AG20443 (cell line): ENCODE data around the gene ASCL3.
"Not testable (repeated sequence)": the region's sequence is repeated elsewhere in the genome, so short reads cannot be mapped to it uniquely, and the experiment has no call there.

Experiments
- DNase-seq: peaks from one replicate; pipeline ENCODE4 v3.0.0; 2012; ENCODE audit warnings: low spot score, mixed read lengths

Gene ASCL3

DNA sequence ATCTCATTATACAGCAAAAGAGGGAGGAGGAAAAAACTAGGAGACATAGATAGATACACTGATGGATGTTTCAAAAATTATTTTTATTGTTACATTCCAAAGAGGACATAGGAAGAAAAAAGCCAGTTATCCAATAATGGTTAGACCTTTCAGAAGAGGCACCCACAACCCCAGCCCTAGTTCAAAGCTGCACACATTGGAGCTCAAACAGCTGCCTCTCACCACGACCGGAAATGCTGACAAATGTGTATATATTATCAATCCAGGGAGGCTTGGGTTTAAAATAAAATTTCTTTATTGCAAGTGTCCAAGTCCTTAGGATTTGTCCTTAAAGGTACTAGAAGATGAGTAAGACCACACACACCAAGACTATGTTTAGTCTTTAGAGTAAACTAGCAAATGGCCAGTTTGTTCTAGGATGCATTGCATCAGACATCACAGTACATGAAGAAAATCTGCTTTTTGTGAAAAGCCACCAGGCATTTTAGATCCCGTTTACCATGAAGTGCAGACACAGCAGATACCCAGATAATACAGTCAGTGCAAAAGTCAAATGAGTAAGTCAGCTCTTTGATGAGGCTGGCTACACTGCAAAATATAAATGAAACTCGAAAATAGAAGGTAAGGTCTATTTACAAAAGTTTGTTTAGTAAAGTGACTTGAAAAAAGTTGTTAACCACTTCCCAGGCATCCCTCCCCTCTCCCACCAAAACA lies 4.6 kb upstream of the ASCL3 start:
- no peak for DNase-seq

DNA sequence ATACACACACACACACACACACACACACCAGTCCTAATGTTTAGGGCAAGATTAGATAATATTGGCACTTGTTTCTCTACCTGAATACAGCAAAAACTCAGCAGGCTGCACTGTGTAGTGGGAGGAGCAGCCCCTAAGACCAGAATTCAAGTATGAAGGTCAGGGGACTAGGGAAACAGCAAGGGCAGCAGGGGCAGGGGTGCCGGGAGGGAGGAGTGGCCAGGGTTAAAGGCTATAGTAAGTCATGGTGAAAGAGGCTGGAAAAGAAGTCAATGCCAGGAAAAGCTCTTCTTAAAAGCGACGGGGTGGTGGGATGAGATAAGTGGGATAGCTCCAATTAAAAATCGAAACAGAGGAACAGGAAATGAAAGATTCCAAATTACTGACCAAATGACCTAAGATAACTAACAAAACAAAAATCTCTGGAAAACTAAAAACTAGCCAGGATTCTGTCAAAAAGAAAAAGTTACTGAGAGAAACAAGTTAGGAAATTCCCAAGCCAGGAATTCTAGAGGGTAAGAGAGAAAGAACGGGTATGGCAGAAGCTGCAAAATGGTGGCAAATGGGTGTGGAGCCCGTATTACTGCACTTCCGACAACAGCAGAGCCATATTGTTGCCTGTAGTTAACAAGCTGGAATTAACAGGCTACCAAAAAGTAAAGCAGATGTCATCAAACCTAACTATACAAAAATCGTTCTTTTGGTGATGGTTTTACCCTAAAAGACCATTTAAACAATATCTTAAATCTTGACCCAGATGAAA lies 1.3 kb downstream of the ASCL3 start:
- no peak for DNase-seq

- DNase-seq, result no peak
Observed at GRCh38 chr11:8937659-8938058, 5.2 kb downstream of the ASCL3 start.

GRCh38 chr11:8937159-8937558 lies 5.7 kb downstream of the ASCL3 start:
- DNase-seq, result no peak

- DNase-seq, result not testable (repeated sequence)
Observed at GRCh38 chr11:8935789-8936188, 7.0 kb downstream of the ASCL3 start.

- DNase-seq, result peak; percentile 77
Observed at GRCh38 chr11:8934742-8935488, 7.9 kb downstream of the ASCL3 start.

GRCh38 chr11:8933931-8934330 lies 8.9 kb downstream of the ASCL3 start:
- DNase-seq, result no peak

GRCh38 chr11:8932564-8933180 lies 10.1 kb downstream of the ASCL3 start, which contains the start of gene C11orf16:
TSS of gene C11orf16 (minus strand) at chr11:8932947. CDS start at chr11:8932308, 639 bp downstream.
- no peak for DNase-seq

DNA sequence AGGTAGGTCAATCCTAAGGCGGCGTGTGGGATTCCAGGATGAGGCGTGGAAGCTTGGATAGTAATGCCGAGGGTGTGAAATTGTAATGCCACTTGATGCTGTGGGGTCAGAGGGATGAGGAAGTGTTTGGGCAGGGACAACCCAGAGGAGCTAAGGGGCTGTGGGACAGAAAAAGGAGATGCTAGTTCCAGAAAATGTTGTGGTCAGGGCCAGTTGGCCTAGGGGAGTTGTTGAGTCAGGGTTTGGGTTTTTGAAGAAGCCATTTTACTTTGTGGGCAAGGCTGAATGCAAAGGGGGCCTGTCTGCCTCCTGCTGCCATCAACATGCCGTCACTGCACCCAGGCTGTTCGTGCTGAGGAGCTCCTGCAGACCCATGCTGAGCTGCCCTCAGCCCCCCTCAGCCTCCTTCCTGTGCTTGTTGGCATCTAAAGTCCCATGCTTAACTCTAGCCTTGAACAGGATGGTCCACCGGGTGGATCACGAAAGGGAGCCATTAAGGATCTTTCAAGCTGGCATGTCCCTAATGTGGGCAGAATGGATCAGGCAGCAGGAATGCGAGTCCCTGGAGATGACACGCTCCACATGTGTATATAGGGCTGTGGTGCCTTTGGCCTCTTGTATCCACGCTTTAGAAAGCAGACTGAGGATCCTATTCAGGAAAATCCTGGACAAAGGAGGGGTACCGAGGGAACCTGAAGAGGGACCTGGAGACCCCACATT lies 12.2 kb downstream of the ASCL3 start:
- DNase-seq, result no peak

DNA sequence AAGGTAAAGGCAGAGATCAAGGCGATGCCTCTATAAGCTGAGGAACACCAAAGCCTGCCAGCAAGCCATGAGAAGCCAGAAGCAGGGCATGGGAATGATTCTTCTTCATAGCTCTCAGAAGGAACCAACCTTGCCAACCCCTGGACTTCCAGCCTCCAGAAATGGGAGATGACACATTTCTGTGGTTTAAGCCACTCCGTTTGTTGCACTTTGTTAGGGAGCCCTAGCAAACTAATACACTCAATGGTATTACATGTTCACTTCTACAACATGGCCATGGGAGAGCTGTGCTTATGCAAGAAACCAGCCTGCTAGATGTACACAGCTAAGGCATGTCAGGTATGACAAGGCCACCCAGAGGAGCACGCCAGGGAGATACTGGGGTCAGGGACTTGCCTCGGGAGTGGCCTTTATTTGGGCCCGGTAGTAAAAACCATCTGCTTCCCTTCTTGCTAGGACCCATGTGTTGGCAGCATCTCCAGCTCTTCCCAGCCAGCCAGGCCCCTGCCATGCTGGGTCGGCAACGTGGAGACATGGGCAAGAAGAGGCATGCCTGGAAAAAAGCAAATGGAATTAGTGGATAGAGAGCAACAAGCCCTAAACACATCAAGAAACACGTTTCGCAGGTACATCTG lies 13.7 kb downstream of the ASCL3 start:
- peak; percentile 37 for DNase-seq

DNA sequence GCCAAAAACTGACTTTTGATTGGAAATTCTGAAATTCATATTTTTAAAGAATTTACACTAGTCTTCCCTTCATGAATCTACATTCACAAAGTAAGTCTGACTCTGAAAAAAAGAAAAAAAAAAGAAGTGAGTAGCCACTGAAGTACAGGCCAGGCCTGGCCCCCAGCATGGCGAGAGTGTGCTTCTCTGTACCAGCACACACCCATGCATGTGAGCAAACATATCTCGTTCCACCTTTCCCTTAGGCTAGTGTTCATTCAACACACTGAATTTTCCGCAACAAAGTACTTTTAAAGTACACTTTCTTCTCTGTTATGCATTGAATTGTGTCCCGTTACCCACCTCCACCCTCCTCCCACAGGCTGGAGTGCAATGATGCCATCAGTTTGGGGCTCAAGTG lies 14.6 kb downstream of the ASCL3 start:
- DNase-seq, result no peak

DNA sequence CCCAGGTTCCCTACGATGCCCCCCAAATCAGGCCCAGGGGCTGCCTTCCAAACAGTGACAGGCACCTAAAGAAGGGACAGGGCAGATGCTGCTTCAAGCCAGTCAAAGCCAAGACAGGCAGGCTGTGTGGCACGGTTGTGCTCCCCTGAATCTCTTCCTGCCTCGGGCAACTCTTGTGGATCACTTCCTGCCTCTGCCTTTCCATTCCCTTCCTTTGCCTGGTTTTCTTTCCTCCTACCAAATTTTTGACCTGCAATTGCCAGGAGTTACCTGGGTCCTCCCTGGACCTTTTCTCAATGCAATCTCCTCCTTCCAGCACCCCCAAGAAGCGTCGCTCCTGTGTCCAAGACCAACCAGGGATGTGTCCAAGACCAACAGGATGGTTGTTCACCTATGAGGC lies 15.6 kb downstream of the ASCL3 start:
- no peak for DNase-seq

DNA sequence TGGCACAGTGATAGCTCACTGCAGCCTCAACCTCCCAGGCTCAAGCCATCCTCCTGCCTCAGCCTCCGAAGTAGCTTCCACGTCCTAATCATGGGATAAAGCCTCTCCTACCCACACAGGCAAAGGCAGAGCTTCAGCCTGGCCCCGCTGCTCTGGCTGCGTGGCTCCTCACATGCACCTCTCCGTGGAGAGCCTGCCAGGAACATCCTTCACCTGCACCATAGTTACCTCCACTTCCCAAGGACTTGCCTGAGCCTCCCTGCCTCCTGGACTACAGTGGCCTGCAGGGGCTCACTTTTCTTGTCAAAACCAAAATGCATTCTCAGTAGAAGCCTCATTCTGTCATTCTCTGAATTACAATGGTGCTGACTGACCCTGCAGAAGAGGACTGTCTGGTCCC lies 16.6 kb downstream of the ASCL3 start:
- DNase-seq, result no peak

DNA sequence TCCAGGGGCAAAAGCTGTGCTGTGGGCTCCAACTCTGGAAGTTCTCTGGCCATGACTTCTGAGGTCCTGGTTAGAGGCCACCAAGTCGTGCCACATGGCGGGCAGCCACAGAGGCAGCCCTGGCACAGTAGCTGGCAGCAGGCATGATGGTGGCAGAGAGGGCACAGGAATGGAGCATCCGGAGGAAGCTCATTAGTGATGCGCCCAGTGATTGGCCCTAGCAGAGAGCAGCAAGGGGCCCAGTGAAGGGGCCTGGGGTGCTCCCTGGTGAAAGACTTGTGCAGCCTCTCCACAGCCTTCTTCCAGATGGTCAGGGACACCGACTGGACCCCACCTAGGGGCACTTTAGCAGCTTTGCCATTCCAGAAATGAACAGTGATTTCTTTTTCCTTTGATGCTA lies 17.1 kb downstream of the ASCL3 start:
- DNase-seq, result no peak

GRCh38 chr11:8922691-8923090 lies 20.1 kb downstream of the ASCL3 start:
- no peak for DNase-seq

DNA sequence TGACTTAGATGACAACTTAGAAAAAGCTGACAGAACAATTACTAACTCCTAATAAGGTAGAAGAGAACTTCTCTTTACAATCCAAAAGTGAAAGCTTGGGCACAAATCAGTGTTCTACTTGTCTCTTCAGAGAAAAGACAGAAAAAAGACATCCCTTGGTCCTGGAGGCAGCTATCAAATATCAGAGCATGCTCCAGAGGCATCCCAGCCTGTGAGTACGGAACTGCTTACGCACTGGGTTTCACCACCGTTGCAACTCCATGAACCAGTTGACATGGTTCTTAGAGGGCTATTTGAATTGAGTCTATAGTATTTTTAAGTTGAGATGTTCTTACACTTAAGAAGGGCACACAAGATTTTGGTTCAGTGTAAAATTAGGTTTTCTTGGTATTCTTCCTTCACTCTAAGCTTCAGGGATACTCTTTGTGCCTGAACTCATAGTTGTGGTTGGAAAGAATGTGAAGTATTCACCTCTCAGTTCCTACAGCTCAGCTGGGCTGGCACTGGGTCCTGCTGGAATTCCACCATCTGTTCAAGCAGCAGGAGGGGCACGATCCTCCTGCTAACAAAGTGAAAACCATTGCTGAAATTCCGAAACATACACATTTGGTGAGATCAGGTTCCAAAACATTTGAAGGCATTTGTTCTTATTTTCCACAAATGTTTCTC lies 25.5 kb downstream of the ASCL3 start:
- peak; percentile 89 for DNase-seq

GRCh38 chr11:8914661-8915018 lies 28.2 kb downstream of the ASCL3 start:
- DNase-seq, result no peak

DNA sequence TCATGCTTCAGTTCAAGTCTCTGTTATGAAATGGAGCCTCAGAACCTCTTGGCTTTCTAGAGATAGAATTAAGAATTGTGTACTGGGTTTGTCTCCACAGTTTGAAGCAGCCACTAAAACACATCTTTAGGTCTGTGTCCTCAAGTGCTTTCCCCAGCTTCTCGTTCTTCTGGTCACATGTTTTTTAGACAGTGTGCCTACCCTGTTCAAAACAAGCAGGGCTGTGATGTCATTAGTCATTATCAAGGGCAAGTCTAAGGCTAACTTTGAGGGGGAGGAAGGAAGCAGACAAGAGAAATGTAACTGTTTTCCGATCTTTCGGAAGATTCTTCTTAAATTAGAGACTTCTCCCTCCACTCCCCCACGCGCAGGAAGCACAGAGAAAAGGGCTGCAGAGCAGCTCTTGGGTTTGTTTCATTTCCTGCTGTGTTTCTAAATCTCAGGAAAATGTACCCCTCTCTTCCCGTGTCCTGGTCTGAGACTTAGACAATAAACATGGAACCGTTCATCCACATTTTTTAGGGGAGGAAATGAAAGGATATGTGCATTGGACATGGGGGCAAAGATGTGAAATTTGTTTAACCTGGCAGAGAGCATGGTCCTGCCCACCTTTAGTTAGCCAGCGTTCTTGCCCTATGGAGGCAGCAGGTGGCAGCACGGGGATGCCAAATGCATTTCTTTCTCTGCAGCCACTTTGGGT lies 28.7 kb downstream of the ASCL3 start:
- peak; percentile 45 for DNase-seq

- DNase-seq, result peak; percentile 97
Observed at GRCh38 chr11:8911029-8911823, 31.6 kb downstream of the ASCL3 start, which contains the start of gene AKIP1. TSS of gene AKIP1 (plus strand) at chr11:8911189. CDS start at chr11:8911450, 261 bp downstream.
